Breast epithelium (tissue), 3 donors: ENCODE data around the gene KXD1.

Experiments
- CTCF ChIP-seq, 3 donors: fragments of 450-650 bp; IDR thresholded peaks; one replicate each; pipeline ENCODE4 v1.5.1; 2016 to 2017; ENCODE audit warnings: antibody characterized with exemption in 3 of 3, mild to moderate bottlenecking in 3 of 3, moderate library complexity in 3 of 3
- POLR2A ChIP-seq: fragments of 450-650 bp; IDR thresholded peaks from one replicate; pipeline ENCODE4 v1.6.1; 2016; ENCODE audit warnings: antibody characterized with exemption, mild to moderate bottlenecking, moderate library complexity

- TF ChIP-seq POLR2A (no peak), CTCF (IDR thresholded peaks at IDR 0.05) (no peak)
These were observed 45.7 kb downstream of the KXD1 start for GRCh38 chr19:18603255-18603957.
